ENCODE measurements around the gene RNF152. TPM values are rescaled to one million over a fixed set of nuclear protein-coding genes. Genes with fewer than 3 reads are reported as not detected.

The RNF152 gene
- total RNA-seq, 1 experiment from 2014 or later = 2.3 TPM

- Mint-ChIP-seq H3K36me3 (ENCODE audit: insufficient read depth in 1 of 3, low read depth in 3 of 3) (no peaks in the 10 kb centered on the region), H3K27ac (no peak overlapping the region), H3K9me3 (no peaks in the 10 kb centered on the region), H3K4me3 (no peak overlapping the region), H3K27me3 (ENCODE audit: low read depth) (no peaks in the 10 kb centered on the region), H3K4me1 (peaks cover 7 to 15% of the 10 kb centered on the region in 2 experiments; a peak in 3 of 4 replicates)
- Histone ChIP-seq H3K79me2 (ENCODE audit: insufficient read depth, low read length) (no peaks in the 10 kb centered on the region), H2BK20ac (ENCODE audit: low read depth, low read length, poor library complexity, severe bottlenecking) (no peak overlapping the region), H4K20me1 (ENCODE audit: control insufficient read depth, insufficient read depth, insufficient read length) (no peaks in the 10 kb centered on the region), H3K27me3 (ENCODE audit: insufficient read depth, low read length) (no peaks in the 10 kb centered on the region), H3K23me2 (ENCODE audit: insufficient read length, low read depth, low read length, poor library complexity, severe bottlenecking) (no peaks in the 10 kb centered on the region), H3K4ac (ENCODE audit: low read depth, low read length) (no peak overlapping the region), H2AFZ (ENCODE audit: low read length) (no peak overlapping the region), H3K9me3 (ENCODE audit: control insufficient read depth, low read depth, low read length) (no peaks in the 10 kb centered on the region), H3K18ac (ENCODE audit: insufficient read length, low read depth, low read length) (no peak overlapping the region), H2AK5ac (ENCODE audit: insufficient read length, low read length) (no peak overlapping the region), H3K79me1 (ENCODE audit: insufficient read depth, low read depth, low read length, poor library complexity, severe bottlenecking) (no peaks in the 10 kb centered on the region), H2BK120ac (ENCODE audit: low read depth, low read length, poor library complexity, severe bottlenecking) (no peak overlapping the region), H3K23ac (ENCODE audit: insufficient read length, low read depth, low read length) (no peak overlapping the region), H4K5ac (ENCODE audit: insufficient read length, low read depth, low read length) (no peak overlapping the region), H2BK12ac (ENCODE audit: insufficient read length, low read depth, low read length) (no peak overlapping the region), H3K9ac (ENCODE audit: extremely low read depth, insufficient read length, low read length) (no peak overlapping the region), H4K8ac (replicated peaks; ENCODE audit: insufficient read length, low read depth, low read length) (no peak overlapping the region), H4K91ac (ENCODE audit: insufficient read length, low read depth, low read length) (no peak overlapping the region), H2BK15ac (ENCODE audit: low read depth, low read length) (no peak overlapping the region), H3K56ac (ENCODE audit: insufficient read length, low read depth, low read length) (no peak overlapping the region), H3K4me1 (ENCODE audit: insufficient read depth, low read length) (no peaks in the 10 kb centered on the region), H3K27ac (ENCODE audit: insufficient read length, low read depth, low read length) (no peak overlapping the region), H3K4me2 (ENCODE audit: insufficient read depth, insufficient read length, low read length) (no peak overlapping the region), H2BK5ac (ENCODE audit: insufficient read length, low read length) (no peak overlapping the region), H3T11ph (ENCODE audit: low read length) (no peak overlapping the region), H3K14ac (ENCODE audit: insufficient read depth, low read length) (no peak overlapping the region)
- DNase-seq = no peak
- TF ChIP-seq CTCF (conservative IDR thresholded peaks at IDR 0.05) = no peak
- WGBS (ENCODE audit: extremely low coverage, insufficient read length, low lambda C conversion rate) = no CpG with 5 or more reads among the region's 9 CpGs
Measured at GRCh38 chr18:61859113-61859512, 33.7 kb downstream of the RNF152 start.
